Measurements from ENCODE around the gene NCOR1.

DNA sequence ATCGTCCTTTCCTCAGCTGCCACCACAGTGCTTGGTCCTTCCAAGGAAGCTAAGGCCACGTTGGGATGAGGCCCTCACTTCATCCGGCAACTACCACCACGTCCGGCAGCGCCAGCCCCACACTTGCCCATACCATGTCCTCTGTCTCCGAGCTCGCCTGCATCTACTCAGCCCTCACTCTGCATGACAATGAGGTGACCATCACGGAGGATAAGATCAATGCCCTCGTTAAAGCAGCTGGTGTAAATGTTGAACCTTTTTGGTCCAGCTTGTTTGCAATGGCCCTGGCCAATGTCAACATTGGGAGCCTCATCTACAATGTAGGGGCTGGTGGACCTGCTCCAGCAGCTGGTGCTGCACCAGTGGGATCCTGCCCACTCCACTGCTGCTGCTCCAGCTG, 170.8 kb downstream of the NCOR1 start:
- TF ChIP-seq, protein P1, sequence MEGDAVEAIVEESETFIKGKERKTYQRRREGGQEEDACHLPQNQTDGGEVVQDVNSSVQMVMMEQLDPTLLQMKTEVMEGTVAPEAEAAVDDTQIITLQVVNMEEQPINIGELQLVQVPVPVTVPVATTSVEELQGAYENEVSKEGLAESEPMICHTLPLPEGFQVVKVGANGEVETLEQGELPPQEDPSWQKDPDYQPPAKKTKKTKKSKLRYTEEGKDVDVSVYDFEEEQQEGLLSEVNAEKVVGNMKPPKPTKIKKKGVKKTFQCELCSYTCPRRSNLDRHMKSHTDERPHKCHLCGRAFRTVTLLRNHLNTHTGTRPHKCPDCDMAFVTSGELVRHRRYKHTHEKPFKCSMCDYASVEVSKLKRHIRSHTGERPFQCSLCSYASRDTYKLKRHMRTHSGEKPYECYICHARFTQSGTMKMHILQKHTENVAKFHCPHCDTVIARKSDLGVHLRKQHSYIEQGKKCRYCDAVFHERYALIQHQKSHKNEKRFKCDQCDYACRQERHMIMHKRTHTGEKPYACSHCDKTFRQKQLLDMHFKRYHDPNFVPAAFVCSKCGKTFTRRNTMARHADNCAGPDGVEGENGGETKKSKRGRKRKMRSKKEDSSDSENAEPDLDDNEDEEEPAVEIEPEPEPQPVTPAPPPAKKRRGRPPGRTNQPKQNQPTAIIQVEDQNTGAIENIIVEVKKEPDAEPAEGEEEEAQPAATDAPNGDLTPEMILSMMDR (IDR thresholded peaks at IDR 0.05), result no peak
- TF ChIP-seq YY1 (IDR thresholded peaks at IDR 0.05; ENCODE audit: low read depth), result no peak
- TF ChIP-seq POLR2AphosphoS5 (IDR thresholded peaks at IDR 0.05; ENCODE audit: low read depth, low read length), result no peak
- no peak for TF ChIP-seq EZH2phosphoT487 (IDR thresholded peaks at IDR 0.05; ENCODE audit: borderline replicate concordance, low read depth)
- no peak for TF ChIP-seq RAD21 (IDR thresholded peaks at IDR 0.05; ENCODE audit: low read length)
- TF ChIP-seq RXRA (IDR thresholded peaks at IDR 0.05; ENCODE audit: borderline replicate concordance, low read depth), result no peak
- TF ChIP-seq, protein P2, sequence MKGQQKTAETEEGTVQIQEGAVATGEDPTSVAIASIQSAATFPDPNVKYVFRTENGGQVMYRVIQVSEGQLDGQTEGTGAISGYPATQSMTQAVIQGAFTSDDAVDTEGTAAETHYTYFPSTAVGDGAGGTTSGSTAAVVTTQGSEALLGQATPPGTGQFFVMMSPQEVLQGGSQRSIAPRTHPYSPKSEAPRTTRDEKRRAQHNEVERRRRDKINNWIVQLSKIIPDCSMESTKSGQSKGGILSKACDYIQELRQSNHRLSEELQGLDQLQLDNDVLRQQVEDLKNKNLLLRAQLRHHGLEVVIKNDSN (IDR thresholded peaks at IDR 0.05; ENCODE audit: borderline replicate concordance, low read depth), result no peak
